ENCODE results near the gene ANGEL1. TPM values are rescaled to one million over a fixed set of nuclear protein-coding genes. Genes with fewer than 3 reads are reported as not detected.

Gene ANGEL1
- total RNA-seq, 1 experiment from 2014 or later: 19.9 TPM

DNA sequence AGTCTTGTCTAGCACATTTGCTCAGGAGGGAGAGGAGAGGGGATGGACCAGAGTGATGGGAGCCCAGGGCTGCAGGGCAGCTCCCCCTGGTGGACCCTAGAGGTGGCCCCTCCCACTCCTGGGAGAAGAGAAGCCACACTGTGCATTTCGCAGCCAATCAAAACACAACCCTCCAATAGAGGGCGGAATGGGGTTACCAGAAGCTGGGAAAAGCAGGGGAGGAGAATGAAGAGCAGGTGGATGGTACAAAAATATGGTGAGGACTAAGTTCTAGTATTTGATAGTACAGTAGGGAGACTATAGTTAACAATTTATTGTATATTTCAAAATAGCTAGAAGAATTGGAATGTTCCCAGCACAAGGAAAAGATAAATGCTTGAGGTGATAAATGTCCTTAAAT is 27.8 kb downstream of the ANGEL1 start:
- DNase-seq (ENCODE audit: low spot score): peak; percentile 90
- Histone ChIP-seq H3K27me3 (replicated peaks; ENCODE audit: insufficient read depth, low read depth, low read length, poor library complexity) (no peaks in the 10 kb centered on the region), H3K4me3 (ENCODE audit: low read depth, low read length, poor library complexity, severe bottlenecking) (no peak overlapping the region), H3K36me3 (ENCODE audit: insufficient read depth, low read length, poor library complexity, severe bottlenecking) (peaks cover 12% of the 10 kb centered on the region), H3K9me3 (ENCODE audit: low read depth, low read length, poor library complexity, severe bottlenecking) (no peaks in the 10 kb centered on the region), H3K4me1 (ENCODE audit: insufficient read depth, low read length, poor library complexity, severe bottlenecking) (no peaks in the 10 kb centered on the region), H3K27ac (ENCODE audit: low read depth, low read length, poor library complexity, severe bottlenecking) (no peak overlapping the region)
- ChIA-PET POLR2A (ENCODE audit: low non-redundant PET) (no interaction called here), CTCF (interaction anchor here (0.5 to 1.7 kb wide), 4 partner anchors 9 to 712 kb away, joined by 5 to 17 read pairs (median 7); no protein-coding TSS in a partner anchor)
- no TSS peak for BruUV-seq (replicated peaks)
- intact Hi-C loops (cut with micrococcal nuclease; ENCODE audit: unreplicated experiment): loop anchor here (2.0 kb wide), 1 partner anchor 76 kb away; no protein-coding TSS in a partner anchor
- TF ChIP-seq, protein P1, sequence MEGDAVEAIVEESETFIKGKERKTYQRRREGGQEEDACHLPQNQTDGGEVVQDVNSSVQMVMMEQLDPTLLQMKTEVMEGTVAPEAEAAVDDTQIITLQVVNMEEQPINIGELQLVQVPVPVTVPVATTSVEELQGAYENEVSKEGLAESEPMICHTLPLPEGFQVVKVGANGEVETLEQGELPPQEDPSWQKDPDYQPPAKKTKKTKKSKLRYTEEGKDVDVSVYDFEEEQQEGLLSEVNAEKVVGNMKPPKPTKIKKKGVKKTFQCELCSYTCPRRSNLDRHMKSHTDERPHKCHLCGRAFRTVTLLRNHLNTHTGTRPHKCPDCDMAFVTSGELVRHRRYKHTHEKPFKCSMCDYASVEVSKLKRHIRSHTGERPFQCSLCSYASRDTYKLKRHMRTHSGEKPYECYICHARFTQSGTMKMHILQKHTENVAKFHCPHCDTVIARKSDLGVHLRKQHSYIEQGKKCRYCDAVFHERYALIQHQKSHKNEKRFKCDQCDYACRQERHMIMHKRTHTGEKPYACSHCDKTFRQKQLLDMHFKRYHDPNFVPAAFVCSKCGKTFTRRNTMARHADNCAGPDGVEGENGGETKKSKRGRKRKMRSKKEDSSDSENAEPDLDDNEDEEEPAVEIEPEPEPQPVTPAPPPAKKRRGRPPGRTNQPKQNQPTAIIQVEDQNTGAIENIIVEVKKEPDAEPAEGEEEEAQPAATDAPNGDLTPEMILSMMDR (conservative IDR thresholded peaks at IDR 0.05; ENCODE audit: low read depth, low read length): peak; percentile 98
- TF ChIP-seq EZH2 (IDR thresholded peaks at IDR 0.05; ENCODE audit: borderline replicate concordance, low read depth, low read length, poor library complexity, severe bottlenecking): no peak

DNA sequence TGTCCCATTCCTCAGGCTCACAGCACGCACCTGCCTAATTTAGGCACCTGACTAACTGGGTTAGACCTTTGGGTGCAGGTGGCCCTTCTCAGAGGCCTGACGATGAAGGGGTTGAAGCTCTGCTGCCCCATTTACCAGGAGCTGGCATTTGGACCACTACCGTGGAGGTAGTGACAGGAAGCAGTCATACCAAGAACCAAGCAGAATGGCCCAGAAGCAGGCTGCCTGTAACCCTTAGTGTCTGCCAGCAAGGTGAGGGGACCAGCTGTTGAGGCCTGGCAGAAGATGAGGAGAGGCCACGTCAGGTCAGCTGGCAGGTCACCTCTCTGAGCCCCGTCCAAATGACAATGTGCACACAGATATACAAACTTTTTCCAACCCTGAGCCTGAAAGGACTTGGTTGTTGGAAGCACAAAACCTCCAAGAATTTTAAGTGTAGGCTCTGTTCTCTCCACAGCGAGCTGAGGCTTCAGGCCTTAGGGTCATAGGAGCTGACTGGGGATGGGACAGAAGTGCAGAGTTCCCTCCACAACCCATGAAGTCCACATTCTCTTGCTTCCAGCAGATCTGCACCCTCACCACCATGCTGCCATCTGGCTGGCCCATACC is 28.3 kb downstream of the ANGEL1 start:
- intact Hi-C loops (cut with micrococcal nuclease; ENCODE audit: unreplicated experiment): loop anchor here (2.0 kb wide), 1 partner anchor 76 kb away; no protein-coding TSS in a partner anchor
- no peak for DNase-seq (ENCODE audit: low spot score)
- Histone ChIP-seq H3K36me3 (ENCODE audit: insufficient read depth, low read length, poor library complexity, severe bottlenecking) (peaks cover 10% of the 10 kb centered on the region), H3K4me3 (ENCODE audit: low read depth, low read length, poor library complexity, severe bottlenecking) (no peak overlapping the region), H3K27me3 (replicated peaks; ENCODE audit: insufficient read depth, low read depth, low read length, poor library complexity) (no peaks in the 10 kb centered on the region), H3K27ac (ENCODE audit: low read depth, low read length, poor library complexity, severe bottlenecking) (no peak overlapping the region), H3K9me3 (ENCODE audit: low read depth, low read length, poor library complexity, severe bottlenecking) (no peaks in the 10 kb centered on the region), H3K4me1 (ENCODE audit: insufficient read depth, low read length, poor library complexity, severe bottlenecking) (no peaks in the 10 kb centered on the region)
- no TSS peak for BruUV-seq (replicated peaks)
- ChIA-PET CTCF (interaction anchor here (0.5 to 1.7 kb wide), 4 partner anchors 8 to 713 kb away, joined by 5 to 17 read pairs (median 7); no protein-coding TSS in a partner anchor), POLR2A (ENCODE audit: low non-redundant PET) (no interaction called here)
- TF ChIP-seq EZH2 (IDR thresholded peaks at IDR 0.05; ENCODE audit: borderline replicate concordance, low read depth, low read length, poor library complexity, severe bottlenecking): no peak
- TF ChIP-seq, protein P1 (conservative IDR thresholded peaks at IDR 0.05; ENCODE audit: low read depth, low read length): no peak

DNA sequence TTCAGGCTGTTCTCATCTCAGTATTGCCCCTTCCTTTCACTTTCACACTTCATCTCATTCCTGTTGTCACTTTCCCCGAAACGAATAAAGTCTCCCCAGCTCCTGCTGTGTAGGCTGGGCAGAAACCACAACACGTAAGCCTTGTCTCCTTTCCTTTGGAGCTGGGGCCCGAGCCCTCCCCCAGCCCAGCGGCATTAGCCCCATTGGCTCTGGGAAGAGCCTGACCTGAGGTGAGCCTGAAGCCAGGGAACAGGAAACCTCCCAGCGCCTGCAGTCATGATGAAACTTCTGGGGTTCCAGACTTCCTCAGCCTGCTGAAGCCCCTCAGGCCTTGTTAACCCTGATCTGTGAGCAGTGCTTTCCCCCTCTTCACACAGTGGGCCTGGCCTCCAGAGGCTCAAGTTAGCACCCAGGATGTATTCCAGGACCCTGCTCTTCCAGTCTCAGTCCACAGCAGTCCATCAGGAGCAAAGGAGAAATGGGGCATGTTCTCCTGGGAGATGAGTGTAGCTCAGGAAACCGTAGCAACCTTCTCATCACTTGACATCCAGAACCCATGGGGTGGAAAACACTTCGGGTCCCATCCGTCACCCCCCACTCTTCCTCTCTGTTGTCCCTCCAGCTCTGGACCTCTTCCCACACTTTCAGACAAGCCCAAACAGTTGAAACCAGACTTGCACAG is 29.7 kb downstream of the ANGEL1 start:
- CTCF ChIA-PET: interaction anchor here (0.5 kb wide), 2 partner anchors 18 to 29 kb away, joined by 4 read pairs; no protein-coding TSS in a partner anchor
- Histone ChIP-seq H3K4me1 (ENCODE audit: insufficient read depth, low read length, poor library complexity, severe bottlenecking) (no peaks in the 10 kb centered on the region), H3K27me3 (replicated peaks; ENCODE audit: insufficient read depth, low read depth, low read length, poor library complexity) (no peaks in the 10 kb centered on the region), H3K27ac (ENCODE audit: low read depth, low read length, poor library complexity, severe bottlenecking) (no peak overlapping the region), H3K9me3 (ENCODE audit: low read depth, low read length, poor library complexity, severe bottlenecking) (no peaks in the 10 kb centered on the region), H3K4me3 (ENCODE audit: low read depth, low read length, poor library complexity, severe bottlenecking) (no peak overlapping the region), H3K36me3 (ENCODE audit: insufficient read depth, low read length, poor library complexity, severe bottlenecking) (no peaks in the 10 kb centered on the region)
- no peak for TF ChIP-seq EZH2 (IDR thresholded peaks at IDR 0.05; ENCODE audit: borderline replicate concordance, low read depth, low read length, poor library complexity, severe bottlenecking)
- TF ChIP-seq, protein P1 (conservative IDR thresholded peaks at IDR 0.05; ENCODE audit: low read depth, low read length): no peak
- no peak for DNase-seq (ENCODE audit: low spot score)
- intact Hi-C loops (cut with micrococcal nuclease; ENCODE audit: unreplicated experiment): no loop called here
- POLR2A ChIA-PET (ENCODE audit: low non-redundant PET): no interaction called here
- no TSS peak for BruUV-seq (replicated peaks)
